Activated naive CD8-positive, alpha-beta T cell treated with anti-CD3 and anti-CD28 coated beads, Interleukin-2, amount 50 U/mL, for 24 hours (primary cell): ENCODE data around the gene RANBP9.

Source experiments
- ATAC-seq: fragments of 150-1000 bp; cut with Tn5 transposase; one replicate; pipeline ENCODE4 v1.10.0; 2021
- DNase-seq: peaks from one replicate; pipeline ENCODE4 v3.0.0; 2021
- H3K27ac Mint-ChIP-seq: one replicate; pipeline ENCODE4 v1.8.0; 2021; ENCODE audit warnings: mild to moderate bottlenecking, mixed read lengths
- H3K27me3 Mint-ChIP-seq: one replicate; pipeline ENCODE4 v1.8.0; 2021; ENCODE audit warnings: mixed read lengths
- H3K36me3 Mint-ChIP-seq: one replicate; pipeline ENCODE4 v1.8.0; 2021; ENCODE audit warnings: low read depth, mixed read lengths
- H3K4me1 Mint-ChIP-seq: one replicate; pipeline ENCODE4 v1.8.0; 2021; ENCODE audit warnings: mixed read lengths
- H3K4me3 Mint-ChIP-seq: one replicate; pipeline ENCODE4 v1.8.0; 2021; ENCODE audit warnings: mild to moderate bottlenecking, moderate library complexity, mixed read lengths
- H3K9me3 Mint-ChIP-seq: one replicate; pipeline ENCODE4 v1.8.0; 2021; ENCODE audit warnings: mixed read lengths

The RANBP9 gene

GRCh38 chr6:13572951-13573654 lies 138.5 kb downstream of the RANBP9 start:
- H3K27me3 Mint-ChIP-seq, result peaks cover 3% of the 10 kb centered on the region
- no peak for ATAC-seq

DNA sequence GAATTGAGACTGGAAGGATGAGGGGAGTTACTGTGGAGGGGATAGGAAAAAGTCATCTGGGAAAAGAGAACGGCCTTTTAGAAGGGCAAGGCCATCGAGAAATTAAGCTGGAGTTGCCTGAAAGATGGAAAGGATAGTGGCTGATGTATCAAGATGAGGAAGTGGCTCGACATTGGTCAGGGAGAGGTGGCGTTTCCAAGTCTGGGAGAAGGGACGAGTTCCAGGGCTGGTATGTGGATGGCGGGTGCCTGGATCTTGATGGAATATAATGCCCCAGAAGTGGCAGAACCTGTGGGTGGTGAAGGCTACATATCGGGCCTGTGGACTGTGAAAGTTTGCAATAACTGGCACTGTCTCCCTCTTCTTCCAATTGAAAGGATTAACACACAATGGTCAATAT lies 139.4 kb downstream of the RANBP9 start:
- no peak for DNase-seq
- peaks cover 28% of the 10 kb centered on the region for H3K4me1 Mint-ChIP-seq
- H3K27ac Mint-ChIP-seq, result no peak overlapping the region
- H3K27me3 Mint-ChIP-seq, result peaks cover 3% of the 10 kb centered on the region
- ATAC-seq, result no peak
- no peaks in the 10 kb centered on the region for H3K36me3 Mint-ChIP-seq
- H3K9me3 Mint-ChIP-seq, result no peaks in the 10 kb centered on the region
- H3K4me3 Mint-ChIP-seq, result no peak overlapping the region

More at GRCh38 chr6:13572951-13573654, 138.5 kb downstream of the RANBP9 start:
- no peak for DNase-seq
- peak overlapping the region; percentile 13 for H3K27ac Mint-ChIP-seq
- no peaks in the 10 kb centered on the region for H3K9me3 Mint-ChIP-seq
- H3K36me3 Mint-ChIP-seq, result no peaks in the 10 kb centered on the region
- H3K4me3 Mint-ChIP-seq, result peak overlapping the region; percentile 97
- H3K4me1 Mint-ChIP-seq, result peaks cover 28% of the 10 kb centered on the region
